Mesenchymal stem cell (in vitro differentiated cells and primary cell): Measurements from ENCODE around the gene GABBR2.
"Not testable (repeated sequence)": the region's sequence is repeated elsewhere in the genome, so short reads cannot be mapped to it uniquely, and the experiment has no call there.

ENCODE experiments used
- DNase-seq: peaks from one replicate; pipeline ENCODE4 v3.0.0-alpha.2; 2013
- H2AFZ ChIP-seq: one replicate; pipeline ENCODE4 v1.6.1; 2013; ENCODE audit warnings: low read depth, mild to moderate bottlenecking, control low read depth, inconsistent platforms, low read length, moderate library complexity
- H2AK5ac ChIP-seq: 2 replicates; pipeline ENCODE4 v1.6.1; 2013; ENCODE audit warnings: low read length, moderate library complexity, mild to moderate bottlenecking, inconsistent platforms; ENCODE audit not compliant: severe bottlenecking
- H2BK120ac ChIP-seq: one replicate; pipeline ENCODE4 v1.6.1; 2013; ENCODE audit warnings: low read depth, mild to moderate bottlenecking, inconsistent platforms, low read length, moderate library complexity
- H2BK12ac ChIP-seq, 2 experiments: one replicate each; pipeline ENCODE4 v1.6.1; 2013; ENCODE audit warnings: inconsistent platforms in 2 of 2, low read length in 2 of 2, mild to moderate bottlenecking in 2 of 2, moderate library complexity in 2 of 2, control low read depth in 1 of 2
- H2BK15ac ChIP-seq: one replicate; pipeline ENCODE4 v1.6.1; 2013; ENCODE audit warnings: mild to moderate bottlenecking, low read depth, inconsistent platforms; ENCODE audit not compliant: poor library complexity, severe bottlenecking
- H2BK5ac ChIP-seq: 2 replicates; pipeline ENCODE4 v1.6.1; 2013; ENCODE audit warnings: low read depth, mild to moderate bottlenecking, low read length, control low read depth, inconsistent platforms; ENCODE audit not compliant: poor library complexity, severe bottlenecking
- H3K14ac ChIP-seq, 2 experiments: one replicate each; pipeline ENCODE4 v1.6.1; 2013; ENCODE audit warnings: inconsistent platforms in 2 of 2, low read length in 2 of 2, control low read depth in 1 of 2, mild to moderate bottlenecking in 1 of 2, moderate library complexity in 1 of 2
- H3K18ac ChIP-seq, 2 experiments: one replicate each; pipeline ENCODE4 v1.6.1; 2013; ENCODE audit warnings: inconsistent platforms in 2 of 2, low read length in 2 of 2, control low read depth in 1 of 2, low read depth in 1 of 2, mild to moderate bottlenecking in 1 of 2
- H3K23ac ChIP-seq, 2 experiments: one replicate each; pipeline ENCODE4 v1.6.1; 2013; ENCODE audit warnings: inconsistent platforms in 2 of 2, low read length in 2 of 2, mild to moderate bottlenecking in 2 of 2, moderate library complexity in 2 of 2, control low read depth in 1 of 2
- H3K27ac ChIP-seq: 2 replicates; pipeline ENCODE4 v1.5.1; 2013; ENCODE audit warnings: mild to moderate bottlenecking, moderate library complexity, low read length, control low read depth, inconsistent platforms; ENCODE audit not compliant: poor library complexity, severe bottlenecking
- H3K27me3 ChIP-seq, 2 experiments: 2 replicates each; pipeline versions ENCODE4 v1.6.1 to v1.7.0; 2013; ENCODE audit warnings: low read length in 2 of 2, mild to moderate bottlenecking in 2 of 2, moderate library complexity in 2 of 2, control low read depth in 1 of 2, inconsistent platforms in 1 of 2; ENCODE audit not compliant: control insufficient read depth in 1 of 2, insufficient read depth in 1 of 2
- H3K36me3 ChIP-seq, 2 experiments: 2 replicates each; pipeline versions ENCODE4 v1.6.1 to v1.7.0; 2013; ENCODE audit warnings: low read length in 2 of 2, control low read depth in 1 of 2, inconsistent platforms in 1 of 2, low read depth in 1 of 2, mild to moderate bottlenecking in 1 of 2; ENCODE audit not compliant: insufficient read depth in 2 of 2, control insufficient read depth in 1 of 2
- H3K4ac ChIP-seq, 2 experiments: one replicate each; pipeline ENCODE4 v1.6.1; 2013; ENCODE audit warnings: inconsistent platforms in 2 of 2, low read length in 2 of 2, mild to moderate bottlenecking in 2 of 2, moderate library complexity in 2 of 2, control low read depth in 1 of 2, low read depth in 1 of 2
- H3K4me1 ChIP-seq: 2 replicates; pipeline ENCODE4 v1.6.1; 2013; ENCODE audit warnings: low read depth, low read length, control low read depth; ENCODE audit not compliant: control insufficient read depth, insufficient read depth
- H3K4me2 ChIP-seq: 2 replicates; pipeline ENCODE4 v1.6.1; 2013; ENCODE audit warnings: low read length, mild to moderate bottlenecking, inconsistent platforms; ENCODE audit not compliant: poor library complexity, severe bottlenecking
- H3K4me3 ChIP-seq, 2 experiments: 2 replicates each; pipeline versions ENCODE4 v1.5.1 to v1.7.0; 2013; ENCODE audit warnings: low read length in 2 of 2, mild to moderate bottlenecking in 2 of 2, control low read depth in 1 of 2, low read depth in 1 of 2; ENCODE audit not compliant: insufficient read depth in 1 of 2
- H3K79me1 ChIP-seq: replicated peaks from 2 replicates; pipeline ENCODE4 v1.6.1; 2013; ENCODE audit warnings: mild to moderate bottlenecking, control low read depth, low read length, inconsistent platforms; ENCODE audit not compliant: poor library complexity, severe bottlenecking
- H3K9ac ChIP-seq: 2 replicates; pipeline ENCODE4 v1.7.0; 2013; ENCODE audit warnings: mild to moderate bottlenecking, low read length, moderate library complexity
- H3K9me3 ChIP-seq: 2 replicates; pipeline ENCODE4 v1.7.0; 2013; ENCODE audit warnings: mild to moderate bottlenecking, low read length; ENCODE audit not compliant: control insufficient read depth
- H4K8ac ChIP-seq: one replicate; pipeline ENCODE4 v1.6.1; 2013; ENCODE audit warnings: inconsistent platforms, mild to moderate bottlenecking, low read length, moderate library complexity
- H4K91ac ChIP-seq: one replicate; pipeline ENCODE4 v1.6.1; 2013; ENCODE audit warnings: mild to moderate bottlenecking, low read length, inconsistent platforms
- WGBS: methylation state at CpG from one replicate; pipeline ENCODE4 v1.1.7; 2013; ENCODE audit warnings: mixed read lengths; 5-methylcytosine and 5-hydroxymethylcytosine counted together

The GABBR2 gene

GRCh38 chr9:98514841-98515240 lies 193.9 kb downstream of the GABBR2 start:
- no peak overlapping the region for H2AK5ac ChIP-seq
- H2BK15ac ChIP-seq, result no peak overlapping the region
- H3K9ac ChIP-seq, result no peak overlapping the region
- H2BK12ac ChIP-seq, result no peak overlapping the region
- no peaks in the 10 kb centered on the region for H3K9me3 ChIP-seq
- H4K91ac ChIP-seq, result no peak overlapping the region
- H2BK5ac ChIP-seq, result no peak overlapping the region
- H2BK120ac ChIP-seq, result no peak overlapping the region
- no peak overlapping the region for H2AFZ ChIP-seq
- H3K4me1 ChIP-seq, result no peaks in the 10 kb centered on the region
- peaks cover 4 to 7% of the 10 kb centered on the region in 2 experiments for H3K27me3 ChIP-seq
- H3K4me2 ChIP-seq, result no peak overlapping the region
- no peak for DNase-seq
- no peak overlapping the region for H4K8ac ChIP-seq
- WGBS, result 83% methylated on average over 6 of the region's 6 CpGs
- no peak overlapping the region for H3K23ac ChIP-seq
- no peak overlapping the region for H3K4ac ChIP-seq
- no peak overlapping the region for H3K27ac ChIP-seq
- no peaks in the 10 kb centered on the region for H3K36me3 ChIP-seq
- no peaks in the 10 kb centered on the region for H3K79me1 ChIP-seq
- no peak overlapping the region for H3K4me3 ChIP-seq
- no peak overlapping the region for H3K18ac ChIP-seq
- no peak overlapping the region for H3K14ac ChIP-seq

GRCh38 chr9:98508217-98508919 lies 200.4 kb downstream of the GABBR2 start:
- H2AFZ ChIP-seq, DNase-seq, H2BK12ac ChIP-seq, H3K9me3 ChIP-seq, H4K8ac ChIP-seq, H3K4ac ChIP-seq, H2BK120ac ChIP-seq, H2BK5ac ChIP-seq, H4K91ac ChIP-seq, H2BK15ac ChIP-seq, H3K4me2 ChIP-seq, H3K14ac ChIP-seq, H3K27ac ChIP-seq, H3K4me3 ChIP-seq, H3K79me1 ChIP-seq, H3K4me1 ChIP-seq, H3K18ac ChIP-seq, H3K9ac ChIP-seq, H3K23ac ChIP-seq, H2AK5ac ChIP-seq, H3K36me3 ChIP-seq: not testable (repeated sequence)
- WGBS, result 87% methylated on average over 20 of the region's 25 CpGs
- H3K27me3 ChIP-seq, result peaks cover 5 to 10% of the 10 kb centered on the region in 2 experiments

- no peak overlapping the region for H4K8ac ChIP-seq
Measured at GRCh38 chr9:98506422-98507054, 202.2 kb downstream of the GABBR2 start.

GRCh38 chr9:98504298-98505282 lies 204.1 kb downstream of the GABBR2 start:
- Histone ChIP-seq H3K23ac (no peak overlapping the region), H3K9me3 (no peaks in the 10 kb centered on the region), H2BK5ac (no peak overlapping the region), H3K4ac (no peak overlapping the region), H3K18ac (no peak overlapping the region), H3K4me3 (no peak overlapping the region), H3K79me1 (no peaks in the 10 kb centered on the region), H3K14ac (no peak overlapping the region), H3K27ac (no peak overlapping the region), H2BK120ac (no peak overlapping the region), H3K4me1 (peaks cover 6% of the 10 kb centered on the region), H2AFZ (no peak overlapping the region), H2BK12ac (no peak overlapping the region), H2BK15ac (no peak overlapping the region), H3K36me3 (no peaks in the 10 kb centered on the region), H2AK5ac (no peak overlapping the region), H3K27me3 (peaks cover 5 to 10% of the 10 kb centered on the region in 2 experiments), H4K91ac (no peak overlapping the region), H3K4me2 (no peak overlapping the region), H3K9ac (no peak overlapping the region), H4K8ac (no peak overlapping the region)
- WGBS, result 86% methylated on average over 8 of the region's 9 CpGs
- no peak for DNase-seq

More at GRCh38 chr9:98506422-98507054, 202.2 kb downstream of the GABBR2 start:
- H4K91ac ChIP-seq, result no peak overlapping the region
- H3K4me3 ChIP-seq, result no peak overlapping the region
- 83% methylated on average over 6 of the region's 6 CpGs for WGBS
- no peak overlapping the region for H3K4ac ChIP-seq
- no peak overlapping the region for H3K18ac ChIP-seq
- H3K23ac ChIP-seq, result no peak overlapping the region
- no peak overlapping the region for H2BK12ac ChIP-seq
- no peak overlapping the region for H3K27ac ChIP-seq
- H3K4me2 ChIP-seq, result no peak overlapping the region
- no peak overlapping the region for H2AFZ ChIP-seq
- H2AK5ac ChIP-seq, result no peak overlapping the region
- H2BK15ac ChIP-seq, result no peak overlapping the region
- H3K9me3 ChIP-seq, result no peaks in the 10 kb centered on the region
- no peak for DNase-seq
- peaks cover 6% of the 10 kb centered on the region for H3K4me1 ChIP-seq
- no peak overlapping the region for H2BK5ac ChIP-seq
- H2BK120ac ChIP-seq, result no peak overlapping the region
- no peak overlapping the region for H3K9ac ChIP-seq
- no peak overlapping the region for H3K14ac ChIP-seq
- no peaks in the 10 kb centered on the region for H3K79me1 ChIP-seq
- no peaks in the 10 kb centered on the region for H3K36me3 ChIP-seq
- peaks cover 5 to 10% of the 10 kb centered on the region in 2 experiments for H3K27me3 ChIP-seq
